Measurements from ENCODE around the gene GUK1. TPM values are rescaled to one million over a fixed set of nuclear protein-coding genes. Genes with fewer than 3 reads are reported as not detected.
A peak's percentile ranks its signal among the peaks of the same experiment; 100 is the strongest.

Gene GUK1
- total RNA-seq, 2 donors from 2014 or later = 175 to 176 TPM

- intact Hi-C loops (cut with DNase I, micrococcal nuclease) = no loop called here
Observed at GRCh38 chr1:228156941-228157728, 17.1 kb downstream of the GUK1 start.

GRCh38 chr1:228157729-228158126 lies 17.6 kb downstream of the GUK1 start:
- ATAC-seq = no peak
- no peak for DNase-seq
- intact Hi-C loops (cut with DNase I, micrococcal nuclease) = no loop called here

More at GRCh38 chr1:228156941-228157728, 17.1 kb downstream of the GUK1 start:
- ATAC-seq (no peak), DNase-seq (no peak)

GRCh38 chr1:228158151-228159007 lies 18.3 kb downstream of the GUK1 start:
- no peak for ATAC-seq
- DNase-seq = no peak
- intact Hi-C loops (cut with DNase I, micrococcal nuclease) = no loop called here

GRCh38 chr1:228159008-228159665 lies 19.1 kb downstream of the GUK1 start:
- intact Hi-C loops (cut with DNase I, micrococcal nuclease) = no loop called here

GRCh38 chr1:228160201-228160761 lies 20.2 kb downstream of the GUK1 start:
- peak in 1 of 2 donors; percentile 3 for DNase-seq
- intact Hi-C loops (cut with DNase I, micrococcal nuclease) = no loop called here
- no peak for ATAC-seq

More at GRCh38 chr1:228159008-228159665, 19.1 kb downstream of the GUK1 start:
- no peak for ATAC-seq
- no peak for DNase-seq

- intact Hi-C loops (cut with DNase I, micrococcal nuclease) = no loop called here
- no peak for ATAC-seq
- DNase-seq = no peak
Observed at GRCh38 chr1:228161362-228161761, 21.3 kb downstream of the GUK1 start.

GRCh38 chr1:228161866-228162265 lies 21.8 kb downstream of the GUK1 start:
- ATAC-seq (no peak), DNase-seq (peak in 1 of 2 donors; percentile 2)
- intact Hi-C loops (cut with DNase I, micrococcal nuclease) = no loop called here

GRCh38 chr1:228162286-228163006 lies 22.4 kb downstream of the GUK1 start:
- DNase-seq (peak in 1 of 2 donors; percentile 20), ATAC-seq (no peak)

GRCh38 chr1:228163007-228163753 lies 23.1 kb downstream of the GUK1 start:
- ATAC-seq = no peak
- peak; percentile 41 to 67 for DNase-seq
- intact Hi-C loops (cut with DNase I, micrococcal nuclease) = no loop called here

More at GRCh38 chr1:228162286-228163006, 22.4 kb downstream of the GUK1 start:
- intact Hi-C loops (cut with DNase I, micrococcal nuclease) = no loop called here

- ATAC-seq (no peak), DNase-seq (peak in 1 of 2 donors; percentile 13)
- intact Hi-C loops (cut with DNase I, micrococcal nuclease) = no loop called here
Observed at GRCh38 chr1:228163776-228164519, 23.9 kb downstream of the GUK1 start.

- intact Hi-C loops (cut with DNase I, micrococcal nuclease) = no loop called here
- ATAC-seq (peak; percentile 1), DNase-seq (peak in 1 of 2 donors; percentile 43)
Observed at GRCh38 chr1:228164561-228165371, 24.7 kb downstream of the GUK1 start.

GRCh38 chr1:228165372-228166169 lies 25.5 kb downstream of the GUK1 start, which contains the start of gene IBA57:
TSS of gene IBA57 (plus strand) at chr1:228165804. CDS start at chr1:228165817, 13 bp downstream.
- ATAC-seq = peak; percentile 86
- peak; percentile 99 to 100 for DNase-seq
- intact Hi-C loops (cut with DNase I, micrococcal nuclease) = no loop called here

- intact Hi-C loops (cut with DNase I, micrococcal nuclease) = no loop called here
Observed at GRCh38 chr1:228166170-228166936, 26.3 kb downstream of the GUK1 start.

GRCh38 chr1:228168563-228169270 lies 28.6 kb downstream of the GUK1 start:
- DNase-seq = no peak
- intact Hi-C loops (cut with DNase I, micrococcal nuclease) = no loop called here
- ATAC-seq = no peak

More at GRCh38 chr1:228166170-228166936, 26.3 kb downstream of the GUK1 start:
- peak; percentile 48 for ATAC-seq
- DNase-seq = peak; percentile 74 to 83
